Measurements from ENCODE around the gene OR9A2.

OR9A2 gene

GRCh38 chr7:143027032-143027431 lies at the start of gene OR9A2:
Gene OR9A2 (minus strand): TSS chr7:143027132. CDS start chr7:143027132, 0 bp downstream.
- DNase-seq (ENCODE audit: low read depth): no peak

GRCh38 chr7:143074141-143074540 lies 47.2 kb upstream of the OR9A2 start:
- no peak for DNase-seq (ENCODE audit: low read depth)

- DNase-seq (ENCODE audit: low read depth): no peak
These were observed 46.6 kb upstream of the OR9A2 start for GRCh38 chr7:143073556-143073955.

GRCh38 chr7:143069912-143070500 lies 43.1 kb upstream of the OR9A2 start:
- DNase-seq (ENCODE audit: low read depth): no peak

GRCh38 chr7:143068446-143068845 lies 41.5 kb upstream of the OR9A2 start:
- DNase-seq (ENCODE audit: low read depth): no peak

- no peak for DNase-seq (ENCODE audit: low read depth)
These were observed 36.8 kb upstream of the OR9A2 start for GRCh38 chr7:143063741-143064140.

- no peak for DNase-seq (ENCODE audit: low read depth)
These were observed 28.8 kb upstream of the OR9A2 start for GRCh38 chr7:143055754-143056153.

GRCh38 chr7:143054621-143055020 lies 27.7 kb upstream of the OR9A2 start:
- no peak for DNase-seq (ENCODE audit: low read depth)

GRCh38 chr7:143052041-143052440 lies 25.1 kb upstream of the OR9A2 start, which contains the start of gene OR6V1:
Gene OR6V1 (plus strand): TSS chr7:143052341. CDS start chr7:143052341, 0 bp downstream.
- no peak for DNase-seq (ENCODE audit: low read depth)

- DNase-seq (ENCODE audit: low read depth): no peak
These were observed 24.0 kb upstream of the OR9A2 start for GRCh38 chr7:143050931-143051330.

- no peak for DNase-seq (ENCODE audit: low read depth)
These were observed 22.4 kb upstream of the OR9A2 start for GRCh38 chr7:143049362-143049761.

- DNase-seq (ENCODE audit: low read depth): no peak
These were observed 21.9 kb upstream of the OR9A2 start for GRCh38 chr7:143048827-143049226.

- no peak for DNase-seq (ENCODE audit: low read depth)
These were observed 20.4 kb upstream of the OR9A2 start for GRCh38 chr7:143047326-143047725.

- DNase-seq (ENCODE audit: low read depth): no peak
These were observed 19.5 kb upstream of the OR9A2 start for GRCh38 chr7:143046426-143046851.

- DNase-seq (ENCODE audit: low read depth): no peak
These were observed 16.5 kb upstream of the OR9A2 start for GRCh38 chr7:143043391-143043790.

- no peak for DNase-seq (ENCODE audit: low read depth)
These were observed 15.9 kb upstream of the OR9A2 start for GRCh38 chr7:143042790-143043271.

GRCh38 chr7:143042159-143042789 lies 15.3 kb upstream of the OR9A2 start:
- DNase-seq (ENCODE audit: low read depth): no peak

- DNase-seq (ENCODE audit: low read depth): no peak
These were observed 14.4 kb upstream of the OR9A2 start for GRCh38 chr7:143041346-143041745.

GRCh38 chr7:143040209-143040715 lies 13.3 kb upstream of the OR9A2 start:
- no peak for DNase-seq (ENCODE audit: low read depth)

- DNase-seq (ENCODE audit: low read depth): no peak
These were observed 11.7 kb upstream of the OR9A2 start for GRCh38 chr7:143038635-143039034.

- no peak for DNase-seq (ENCODE audit: low read depth)
These were observed 751 bp upstream of the OR9A2 start for GRCh38 chr7:143027683-143028082.

GRCh38 chr7:143025371-143025770 lies 1.6 kb downstream of the OR9A2 start:
- no peak for DNase-seq (ENCODE audit: low read depth)

- DNase-seq (ENCODE audit: low read depth): no peak
These were observed 3.9 kb downstream of the OR9A2 start for GRCh38 chr7:143023047-143023446.

GRCh38 chr7:143018931-143019330 lies 8.0 kb downstream of the OR9A2 start:
- DNase-seq (ENCODE audit: low read depth): no peak

Measured in HS-5 (cell line).